Keratinocyte (primary cell): ENCODE measurements around the gene ALPP. TPM values are rescaled to one million over a fixed set of nuclear protein-coding genes. Genes with fewer than 3 reads are reported as not detected.
A peak's percentile ranks its signal among the peaks of the same experiment; 100 is the strongest.

Experiments
- DNase-seq: peaks from one replicate; pipeline ENCODE4 v3.0.0-alpha.2; 2011; ENCODE audit warnings: low read depth, missing footprints, low spot score
- FAIRE-seq: peaks from 2 replicates; lab custom pipeline; 2011; peaks lifted over from hg19 to GRCh38; lab: Jason Lieb, UNC
- H2AFZ ChIP-seq: 2 replicates; pipeline ENCODE4 v1.6.0; 2012; ENCODE audit warnings: low read length, control low read depth, inconsistent platforms; ENCODE audit not compliant: control insufficient read depth
- H3K27ac ChIP-seq: 2 replicates; pipeline ENCODE4 v1.5.1; 2011; ENCODE audit warnings: low read length; ENCODE audit not compliant: control insufficient read depth, insufficient read depth
- H3K27me3 ChIP-seq: 3 replicates; pipeline ENCODE4 v1.6.0; 2011; ENCODE audit warnings: low read length; ENCODE audit not compliant: control insufficient read depth, insufficient read depth; ENCODE audit errors: extremely low read depth
- H3K36me3 ChIP-seq, 2 experiments: 2 replicates in 1 of 2; 3 replicates in 1 of 2; pipeline ENCODE4 v1.5.1; 2011; ENCODE audit warnings: low read length in 2 of 2, mild to moderate bottlenecking in 1 of 2; ENCODE audit not compliant: control insufficient read depth in 2 of 2, insufficient read depth in 2 of 2; ENCODE audit errors: extremely low read depth in 1 of 2
- H3K4me1 ChIP-seq: 3 replicates; pipeline ENCODE4 v1.5.1; 2011; ENCODE audit warnings: low read length; ENCODE audit not compliant: control insufficient read depth, insufficient read depth; ENCODE audit errors: extremely low read depth
- H3K4me2 ChIP-seq: 3 replicates; pipeline ENCODE4 v1.6.0; 2011; ENCODE audit warnings: low read depth, low read length; ENCODE audit not compliant: control insufficient read depth, insufficient read depth; ENCODE audit errors: extremely low read depth
- H3K4me3 ChIP-seq, 3 experiments: fragments of 200-600 bp in 1 of 3; sonication (generic) in 1 of 3; 2 replicates in 2 of 3; 3 replicates in 1 of 3; pipeline ENCODE4 v1.5.1; 2011 to 2016; ENCODE audit warnings: low read length in 3 of 3, mild to moderate bottlenecking in 3 of 3, control low read depth in 2 of 3, inconsistent platforms in 1 of 3, low read depth in 1 of 3, mixed read lengths in 1 of 3, mixed run types in 1 of 3, moderate library complexity in 1 of 3; ENCODE audit not compliant: control insufficient read depth in 2 of 3, insufficient read depth in 2 of 3; ENCODE audit errors: extremely low read depth in 1 of 3
- H3K79me2 ChIP-seq: 2 replicates; pipeline ENCODE4 v1.6.0; 2012; ENCODE audit warnings: low read length; ENCODE audit not compliant: control insufficient read depth, insufficient read depth
- H3K9ac ChIP-seq: 3 replicates; pipeline ENCODE4 v1.6.0; 2011; ENCODE audit warnings: low read length; ENCODE audit not compliant: control insufficient read depth, insufficient read depth; ENCODE audit errors: extremely low read depth
- H3K9me1 ChIP-seq: 3 replicates; pipeline ENCODE4 v1.6.0; 2011; ENCODE audit warnings: low read length; ENCODE audit not compliant: control insufficient read depth, insufficient read depth; ENCODE audit errors: extremely low read depth
- H3K9me3 ChIP-seq: 2 replicates; pipeline ENCODE4 v1.5.1; 2012; ENCODE audit warnings: low read depth, low read length; ENCODE audit not compliant: control insufficient read depth
- H4K20me1 ChIP-seq: 3 replicates; pipeline ENCODE4 v1.6.0; 2011; ENCODE audit warnings: low read length; ENCODE audit not compliant: control insufficient read depth, insufficient read depth; ENCODE audit errors: extremely low read depth
- CTCF ChIP-seq, 3 experiments: IDR thresholded peaks in 1 of 3; conservative IDR thresholded peaks in 1 of 3; optimal IDR thresholded peaks in 1 of 3; 2 replicates in 2 of 3; 3 replicates in 1 of 3; pipeline versions ENCODE3 to v1.5.1; 2011; ENCODE audit warnings: low read length in 3 of 3, mild to moderate bottlenecking in 3 of 3, moderate library complexity in 2 of 3, control low read depth in 1 of 3, inconsistent platforms in 1 of 3; ENCODE audit not compliant: insufficient read depth in 2 of 3; ENCODE audit errors: extremely low read depth in 1 of 3
- EZH2 ChIP-seq: IDR thresholded peaks from one replicate; pipeline ENCODE4 v1.6.1; 2012; ENCODE audit warnings: inconsistent platforms, mild to moderate bottlenecking, low read length, moderate library complexity
- dilution Hi-C: fragments of 300-500 bp; cut with MboI; formaldehyde crosslinking; loops from one replicate; pipeline ENCODE4 v1.7.0; 2020; ENCODE audit warnings: low sequenced_read_pairs; ENCODE audit not compliant: extremely low pct_ligation_motif_present
- polyA plus RNA-seq, 5 experiments: library from polyadenylated mRNA; depleted of rRNA in 3 of 5; stranded (reverse) in 3 of 5; stranded (forward) in 1 of 5; unstranded in 1 of 5; fragments of >200 nt; gene quantifications; 1 replicate in 1 of 5; 2 replicates in 3 of 5; 3 replicates in 1 of 5; pipeline versions ENCODE4 v1.2.1 to v1.2.3, GENCODE V29; 2011 to 2012; ENCODE audit warnings: missing spikeins in 2 of 5, low read depth in 1 of 5, low replicate concordance in 1 of 5

The ALPP gene
- polyA plus RNA-seq, 1 donor (not counting 4 experiments of a cell fraction or from before 2014, with no cell fraction given) = not detected

GRCh38 chr2:232418466-232419244 is 40.1 kb downstream of the ALPP start:
- no peak overlapping the region for H3K27ac ChIP-seq
- DNase-seq (no peak), FAIRE-seq (no peak)
- peak overlapping the region; percentile 64 for H3K4me2 ChIP-seq
- dilution Hi-C loops = no loop called here
- H3K27me3 ChIP-seq = peaks cover 65% of the 10 kb centered on the region
- H3K4me3 ChIP-seq = peak overlapping the region in 2 of 3 experiments; percentile 49 to 57
- H3K9me3 ChIP-seq = peaks cover 2% of the 10 kb centered on the region
- H3K36me3 ChIP-seq = no peaks in the 10 kb centered on the region
- TF ChIP-seq CTCF (optimal IDR thresholded peaks at IDR 0.05 in 1 of 3, IDR thresholded peaks at IDR 0.05 in 1 of 3, conservative IDR thresholded peaks at IDR 0.05 in 1 of 3; ENCODE audit: extremely low read depth in 1 of 3, insufficient read depth in 2 of 3, low read length in 3 of 3) = no peak
- peak; percentile 87 for TF ChIP-seq EZH2
- H3K9ac ChIP-seq = no peak overlapping the region
- H4K20me1 ChIP-seq = peaks cover 2% of the 10 kb centered on the region
- no peaks in the 10 kb centered on the region for H3K79me2 ChIP-seq
- no peaks in the 10 kb centered on the region for H3K9me1 ChIP-seq
- H3K4me1 ChIP-seq = peaks cover 9% of the 10 kb centered on the region
- peak overlapping the region; percentile 49 for H2AFZ ChIP-seq

GRCh38 chr2:232419245-232420072 is 40.9 kb downstream of the ALPP start:
- no peak overlapping the region for H3K27ac ChIP-seq
- peak overlapping the region; percentile 64 for H3K4me2 ChIP-seq
- TF ChIP-seq CTCF (optimal IDR thresholded peaks at IDR 0.05 in 1 of 3, IDR thresholded peaks at IDR 0.05 in 1 of 3, conservative IDR thresholded peaks at IDR 0.05 in 1 of 3; ENCODE audit: extremely low read depth in 1 of 3, insufficient read depth in 2 of 3, low read length in 3 of 3) (no peak), EZH2 (no peak)
- no peak for FAIRE-seq
- H3K36me3 ChIP-seq = no peaks in the 10 kb centered on the region
- H3K27me3 ChIP-seq = peaks cover 65% of the 10 kb centered on the region
- no peaks in the 10 kb centered on the region for H3K79me2 ChIP-seq
- peak overlapping the region in 2 of 3 experiments; percentile 49 to 57 for H3K4me3 ChIP-seq
- no peak for DNase-seq
- dilution Hi-C loops = no loop called here
- peaks cover 2% of the 10 kb centered on the region for H4K20me1 ChIP-seq
- H2AFZ ChIP-seq = peak overlapping the region; percentile 15
- H3K9me3 ChIP-seq = peaks cover 2% of the 10 kb centered on the region
- no peaks in the 10 kb centered on the region for H3K9me1 ChIP-seq
- peaks cover 9% of the 10 kb centered on the region for H3K4me1 ChIP-seq
- no peak overlapping the region for H3K9ac ChIP-seq
